Osteoblast (primary cell): Measurements from ENCODE around the gene CDKN2AIP. TPM values are rescaled to one million over a fixed set of nuclear protein-coding genes. Genes with fewer than 3 reads are reported as not detected.

ENCODE experiments used
- DNase-seq: peaks from one replicate; pipeline ENCODE4 v3.0.0; 2011; ENCODE audit warnings: low spot score, mixed read lengths; ENCODE audit not compliant: insufficient read length; ENCODE audit errors: missing footprints
- H2AFZ ChIP-seq: 2 replicates; pipeline ENCODE4 v1.6.0; 2011; ENCODE audit warnings: mild to moderate bottlenecking, low read length
- H3K27ac ChIP-seq: 2 replicates; pipeline ENCODE4 v1.5.1; 2011; ENCODE audit warnings: mild to moderate bottlenecking, low read depth, low read length, moderate library complexity
- H3K27me3 ChIP-seq: 2 replicates; pipeline ENCODE4 v1.6.0; 2012; ENCODE audit warnings: mild to moderate bottlenecking, control low read depth, inconsistent platforms, low read length, moderate library complexity; ENCODE audit not compliant: insufficient read depth
- H3K36me3 ChIP-seq: 2 replicates; pipeline ENCODE4 v1.5.1; 2011; ENCODE audit warnings: mild to moderate bottlenecking, low read length, control low read depth, moderate library complexity; ENCODE audit not compliant: insufficient read depth
- H3K4me1 ChIP-seq: 2 replicates; pipeline ENCODE4 v1.5.1; 2011; ENCODE audit warnings: mild to moderate bottlenecking, low read length, control low read depth, moderate library complexity; ENCODE audit not compliant: insufficient read depth
- H3K4me2 ChIP-seq: 2 replicates; pipeline ENCODE4 v1.6.0; 2011; ENCODE audit warnings: mild to moderate bottlenecking, low read length; ENCODE audit not compliant: insufficient read depth
- H3K4me3 ChIP-seq: fragments of 200-600 bp; sonication (generic); 3 replicates; pipeline ENCODE4 v1.5.1; 2012; ENCODE audit warnings: mild to moderate bottlenecking, low read length, inconsistent platforms; ENCODE audit not compliant: insufficient read depth
- H3K79me2 ChIP-seq: 2 replicates; pipeline ENCODE4 v1.6.0; 2012; ENCODE audit warnings: mild to moderate bottlenecking, low read length, control low read depth, inconsistent platforms; ENCODE audit not compliant: insufficient read depth
- H3K9me3 ChIP-seq: 2 replicates; pipeline ENCODE4 v1.5.1; 2011; ENCODE audit warnings: low read depth, low read length, control low read depth
- H4K20me1 ChIP-seq: 2 replicates; pipeline ENCODE4 v1.6.0; 2012; ENCODE audit warnings: mild to moderate bottlenecking, low read length, control low read depth; ENCODE audit not compliant: insufficient read depth
- total RNA-seq: library from RNA; depleted of rRNA; stranded (reverse); fragments of >200 nt; gene quantifications from 2 replicates; pipeline ENCODE4 v1.2.3, GENCODE V29; 2012
- TF ChIP-seq, protein P1 (sequence below): IDR thresholded peaks from 2 replicates; pipeline ENCODE4 v1.5.1; 2011; ENCODE audit warnings: mild to moderate bottlenecking, low read depth, low read length, moderate library complexity; ENCODE audit errors: extremely low read depth

Gene CDKN2AIP
- total RNA-seq, 1 donor = 15.2 TPM

DNA sequence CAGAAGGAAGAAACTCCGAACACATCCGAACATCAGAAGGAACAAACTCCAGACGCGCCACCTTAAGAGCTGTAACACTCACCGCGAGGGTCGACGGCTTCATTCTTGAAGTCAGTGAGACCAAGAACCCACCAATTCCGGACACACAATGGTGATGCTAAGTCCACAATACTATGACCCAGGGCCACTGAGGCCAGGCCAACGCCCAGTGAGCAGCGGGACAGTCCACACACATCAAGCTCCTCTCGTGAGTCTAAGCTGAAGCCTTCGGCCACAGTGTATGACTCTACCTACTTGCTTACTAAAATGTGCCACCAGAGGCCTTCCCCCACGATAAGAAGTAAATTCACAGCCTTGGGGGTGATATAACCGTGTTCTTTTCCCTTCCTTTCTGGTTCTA is 10.2 kb upstream of the CDKN2AIP start:
- Histone ChIP-seq H4K20me1 (no peaks in the 10 kb centered on the region), H2AFZ (no peak overlapping the region), H3K9me3 (no peaks in the 10 kb centered on the region), H3K27ac (no peak overlapping the region), H3K4me2 (no peak overlapping the region), H3K36me3 (no peaks in the 10 kb centered on the region), H3K4me1 (peaks cover 5% of the 10 kb centered on the region), H3K79me2 (no peaks in the 10 kb centered on the region), H3K4me3 (no peak overlapping the region), H3K27me3 (no peaks in the 10 kb centered on the region)
- no peak for DNase-seq
- TF ChIP-seq, protein P1, sequence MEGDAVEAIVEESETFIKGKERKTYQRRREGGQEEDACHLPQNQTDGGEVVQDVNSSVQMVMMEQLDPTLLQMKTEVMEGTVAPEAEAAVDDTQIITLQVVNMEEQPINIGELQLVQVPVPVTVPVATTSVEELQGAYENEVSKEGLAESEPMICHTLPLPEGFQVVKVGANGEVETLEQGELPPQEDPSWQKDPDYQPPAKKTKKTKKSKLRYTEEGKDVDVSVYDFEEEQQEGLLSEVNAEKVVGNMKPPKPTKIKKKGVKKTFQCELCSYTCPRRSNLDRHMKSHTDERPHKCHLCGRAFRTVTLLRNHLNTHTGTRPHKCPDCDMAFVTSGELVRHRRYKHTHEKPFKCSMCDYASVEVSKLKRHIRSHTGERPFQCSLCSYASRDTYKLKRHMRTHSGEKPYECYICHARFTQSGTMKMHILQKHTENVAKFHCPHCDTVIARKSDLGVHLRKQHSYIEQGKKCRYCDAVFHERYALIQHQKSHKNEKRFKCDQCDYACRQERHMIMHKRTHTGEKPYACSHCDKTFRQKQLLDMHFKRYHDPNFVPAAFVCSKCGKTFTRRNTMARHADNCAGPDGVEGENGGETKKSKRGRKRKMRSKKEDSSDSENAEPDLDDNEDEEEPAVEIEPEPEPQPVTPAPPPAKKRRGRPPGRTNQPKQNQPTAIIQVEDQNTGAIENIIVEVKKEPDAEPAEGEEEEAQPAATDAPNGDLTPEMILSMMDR = no peak

DNA sequence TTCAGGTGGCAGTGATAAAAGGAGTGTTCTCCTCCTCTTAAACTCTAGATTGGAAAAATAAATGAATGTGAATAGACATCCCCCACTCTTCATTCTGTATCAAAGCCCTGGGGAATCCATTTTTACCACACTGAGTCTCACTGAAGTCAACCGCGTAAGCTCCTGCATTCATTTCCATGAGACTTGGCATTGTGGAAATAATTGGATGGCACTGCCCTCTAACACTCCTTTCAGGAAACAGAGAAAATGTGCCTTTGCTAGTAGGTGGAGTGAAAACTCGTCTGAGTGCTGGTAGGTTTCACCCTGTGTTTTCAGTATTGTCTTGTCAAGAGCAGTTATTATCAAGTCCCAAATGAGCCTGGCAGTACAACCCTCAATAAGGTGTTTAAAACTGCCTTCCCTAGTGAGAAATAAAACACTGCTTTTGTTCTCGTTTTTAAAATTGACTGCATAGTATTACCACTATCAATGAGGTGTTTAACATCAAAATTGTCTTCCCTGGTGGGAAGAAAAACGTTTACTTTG is 9.7 kb upstream of the CDKN2AIP start:
- Histone ChIP-seq H3K4me3 (no peak overlapping the region), H3K79me2 (no peaks in the 10 kb centered on the region), H4K20me1 (no peaks in the 10 kb centered on the region), H3K4me1 (peaks cover 5% of the 10 kb centered on the region), H2AFZ (no peak overlapping the region), H3K9me3 (no peaks in the 10 kb centered on the region), H3K36me3 (no peaks in the 10 kb centered on the region), H3K4me2 (no peak overlapping the region), H3K27me3 (no peaks in the 10 kb centered on the region), H3K27ac (no peak overlapping the region)
- DNase-seq = no peak
- TF ChIP-seq, protein P1 = no peak

GRCh38 chr4:183435803-183436202 is 8.6 kb upstream of the CDKN2AIP start:
- no peak overlapping the region for H3K4me3 ChIP-seq
- H2AFZ ChIP-seq = no peak overlapping the region
- H3K9me3 ChIP-seq = no peaks in the 10 kb centered on the region
- no peak overlapping the region for H3K4me2 ChIP-seq
- H3K36me3 ChIP-seq = no peaks in the 10 kb centered on the region
- H3K27ac ChIP-seq = no peak overlapping the region
- DNase-seq = no peak
- H4K20me1 ChIP-seq = no peaks in the 10 kb centered on the region
- H3K27me3 ChIP-seq = no peaks in the 10 kb centered on the region
- no peaks in the 10 kb centered on the region for H3K79me2 ChIP-seq
- TF ChIP-seq, protein P1 = no peak
- H3K4me1 ChIP-seq = peaks cover 5% of the 10 kb centered on the region

GRCh38 chr4:183436417-183436816 is 8.0 kb upstream of the CDKN2AIP start:
- no peak for DNase-seq
- H2AFZ ChIP-seq = no peak overlapping the region
- H3K4me2 ChIP-seq = no peak overlapping the region
- H3K27me3 ChIP-seq = no peaks in the 10 kb centered on the region
- no peaks in the 10 kb centered on the region for H4K20me1 ChIP-seq
- no peaks in the 10 kb centered on the region for H3K9me3 ChIP-seq
- H3K79me2 ChIP-seq = no peaks in the 10 kb centered on the region
- H3K27ac ChIP-seq = no peak overlapping the region
- H3K4me1 ChIP-seq = peaks cover 5% of the 10 kb centered on the region
- TF ChIP-seq, protein P1 = no peak
- no peak overlapping the region for H3K4me3 ChIP-seq
- H3K36me3 ChIP-seq = no peaks in the 10 kb centered on the region
